ENCODE data around the gene PIM2. TPM values are rescaled to one million over a fixed set of nuclear protein-coding genes. Genes with fewer than 3 reads are reported as not detected.

The PIM2 gene
- polyA plus RNA-seq, 1 of the 3 experiments (the other 2 are of a cell fraction), result 12.3 TPM

DNA sequence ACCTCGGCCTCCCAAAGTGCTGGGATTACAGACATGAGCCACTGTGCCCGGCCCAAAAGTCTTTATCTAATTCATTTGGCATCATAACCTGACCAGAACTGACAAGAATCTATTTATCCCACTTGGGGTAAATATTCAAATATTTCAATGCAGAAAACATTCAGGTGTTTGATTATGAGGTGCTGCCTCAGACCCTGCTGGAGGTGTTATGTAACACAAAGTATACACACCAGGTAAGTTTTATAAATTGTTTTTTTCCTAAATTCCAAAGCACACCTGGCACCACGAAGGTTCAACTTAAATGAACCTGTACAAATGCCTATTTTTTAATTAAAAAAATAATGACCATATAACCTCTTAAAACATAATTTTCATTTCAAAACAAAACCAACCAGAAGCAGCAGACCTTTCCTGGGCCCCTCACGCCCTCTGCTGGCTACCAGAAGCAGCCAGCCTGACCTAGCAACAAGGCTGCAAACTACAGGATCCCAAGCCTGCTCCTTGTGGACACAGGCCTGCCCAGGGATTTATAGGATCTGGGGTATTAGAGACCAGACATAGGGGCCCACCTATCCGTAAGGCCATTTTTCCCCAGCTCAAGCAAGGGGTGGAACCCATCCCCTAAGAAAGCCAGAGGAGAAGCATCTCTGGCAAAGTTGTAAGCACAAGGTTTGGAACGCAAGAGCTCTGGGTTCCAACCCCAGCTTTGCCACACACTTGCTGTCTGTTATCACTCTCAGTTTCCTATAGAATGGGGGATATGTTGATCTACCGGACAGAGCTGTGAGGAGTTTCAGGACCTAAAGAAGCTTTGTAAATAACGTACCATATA is 26.9 kb upstream of the PIM2 start:
- Histone ChIP-seq H3K4me2 (no peak overlapping the region), H3K27ac (ENCODE audit: low read depth in 2 of 2, low read length in 1 of 2) (no peak overlapping the region), H3K79me2 (ENCODE audit: insufficient read depth) (peaks cover 73% of the 10 kb centered on the region), H2AFZ (ENCODE audit: low read depth) (no peak overlapping the region), H3K9me3 (no peaks in the 10 kb centered on the region), H4K20me1 (ENCODE audit: insufficient read depth) (peaks cover 89% of the 10 kb centered on the region), H3K9me2 (no peaks in the 10 kb centered on the region), H3K36me3 (replicated peaks in 1 of 2; ENCODE audit: control insufficient read depth in 1 of 2, insufficient read depth in 2 of 2, low read length in 1 of 2) (peaks cover 16 to 21% of the 10 kb centered on the region in 2 experiments), H3F3A (replicated peaks; ENCODE audit: insufficient read depth) (no peaks in the 10 kb centered on the region), H3K4me3 (ENCODE audit: low read depth in 2 of 2, low read length in 1 of 2) (no peak overlapping the region), H3K9ac (no peak overlapping the region), H3K4me1 (ENCODE audit: control insufficient read depth in 1 of 2, insufficient read depth in 2 of 2, low read depth in 1 of 2, low read length in 1 of 2) (no peaks in the 10 kb centered on the region; a peak in 1 of 4 replicates), H3K27me3 (ENCODE audit: insufficient read depth) (no peaks in the 10 kb centered on the region)
- ChIA-PET CTCF (interaction anchor here (0.7 to 2.3 kb wide), 7 partner anchors 8 to 54 kb away, joined by 3 to 12 read pairs (median 4); partner anchors contain the start of genes KCND1 and OTUD5), POLR2A (no interaction called here)
- peak; percentile 75 for DNase-seq
- WGBS (ENCODE audit: low lambda C conversion rate), result 62% methylated on average over 8 of the region's 8 CpGs
- TF ChIP-seq TEAD4 (IDR thresholded peaks at IDR 0.05; ENCODE audit: borderline replicate concordance, insufficient read depth), result no peak
- no peak for TF ChIP-seq POLR2AphosphoS5 (IDR thresholded peaks at IDR 0.05; ENCODE audit: low read depth, low read length)
- TF ChIP-seq GABPA (IDR thresholded peaks at IDR 0.05; ENCODE audit: low read depth), result no peak
- no peak for TF ChIP-seq SIN3A (IDR thresholded peaks at IDR 0.05; ENCODE audit: borderline replicate concordance, low read depth, low read length)
- no peak for TF ChIP-seq RXRA (IDR thresholded peaks at IDR 0.05; ENCODE audit: borderline replicate concordance, low read depth)
- TF ChIP-seq TCF12 (IDR thresholded peaks at IDR 0.05), result no peak
- no peak for TF ChIP-seq GATA2 (CRISPR knock-in tag; IDR thresholded peaks at IDR 0.05)
- TF ChIP-seq USF1 (IDR thresholded peaks at IDR 0.05; ENCODE audit: borderline replicate concordance, low read depth), result no peak
- TF ChIP-seq NRF1 (IDR thresholded peaks at IDR 0.05; ENCODE audit: low read depth, low read length), result no peak
- no peak for TF ChIP-seq CHD2 (IDR thresholded peaks at IDR 0.05; ENCODE audit: low read length, partially characterized antibody)
- peak; percentile 70 for TF ChIP-seq RFX5 (IDR thresholded peaks at IDR 0.05; ENCODE audit: low read length)
- TF ChIP-seq JUND (IDR thresholded peaks at IDR 0.05), result no peak
- no peak for TF ChIP-seq MXI1 (IDR thresholded peaks at IDR 0.05; ENCODE audit: low read depth, low read length)
- TF ChIP-seq RAD21 (IDR thresholded peaks at IDR 0.05; ENCODE audit: low read length), result peak; percentile 73
- TF ChIP-seq, protein P1, sequence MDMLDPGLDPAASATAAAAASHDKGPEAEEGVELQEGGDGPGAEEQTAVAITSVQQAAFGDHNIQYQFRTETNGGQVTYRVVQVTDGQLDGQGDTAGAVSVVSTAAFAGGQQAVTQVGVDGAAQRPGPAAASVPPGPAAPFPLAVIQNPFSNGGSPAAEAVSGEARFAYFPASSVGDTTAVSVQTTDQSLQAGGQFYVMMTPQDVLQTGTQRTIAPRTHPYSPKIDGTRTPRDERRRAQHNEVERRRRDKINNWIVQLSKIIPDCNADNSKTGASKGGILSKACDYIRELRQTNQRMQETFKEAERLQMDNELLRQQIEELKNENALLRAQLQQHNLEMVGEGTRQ (IDR thresholded peaks at IDR 0.05; ENCODE audit: borderline replicate concordance, low read depth, low read length), result no peak
- TF ChIP-seq SMC3 (IDR thresholded peaks at IDR 0.05; ENCODE audit: low read depth, low read length), result peak; percentile 68
- TF ChIP-seq MEF2A (IDR thresholded peaks at IDR 0.05; ENCODE audit: borderline replicate concordance, low read depth), result no peak
- TF ChIP-seq, protein P2, sequence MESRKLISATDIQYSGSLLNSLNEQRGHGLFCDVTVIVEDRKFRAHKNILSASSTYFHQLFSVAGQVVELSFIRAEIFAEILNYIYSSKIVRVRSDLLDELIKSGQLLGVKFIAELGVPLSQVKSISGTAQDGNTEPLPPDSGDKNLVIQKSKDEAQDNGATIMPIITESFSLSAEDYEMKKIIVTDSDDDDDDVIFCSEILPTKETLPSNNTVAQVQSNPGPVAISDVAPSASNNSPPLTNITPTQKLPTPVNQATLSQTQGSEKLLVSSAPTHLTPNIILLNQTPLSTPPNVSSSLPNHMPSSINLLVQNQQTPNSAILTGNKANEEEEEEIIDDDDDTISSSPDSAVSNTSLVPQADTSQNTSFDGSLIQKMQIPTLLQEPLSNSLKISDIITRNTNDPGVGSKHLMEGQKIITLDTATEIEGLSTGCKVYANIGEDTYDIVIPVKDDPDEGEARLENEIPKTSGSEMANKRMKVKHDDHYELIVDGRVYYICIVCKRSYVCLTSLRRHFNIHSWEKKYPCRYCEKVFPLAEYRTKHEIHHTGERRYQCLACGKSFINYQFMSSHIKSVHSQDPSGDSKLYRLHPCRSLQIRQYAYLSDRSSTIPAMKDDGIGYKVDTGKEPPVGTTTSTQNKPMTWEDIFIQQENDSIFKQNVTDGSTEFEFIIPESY (IDR thresholded peaks at IDR 0.05; ENCODE audit: borderline replicate concordance, low read depth), result no peak
- no peak for TF ChIP-seq ELF1 (IDR thresholded peaks at IDR 0.05)
- TF ChIP-seq, protein P3, sequence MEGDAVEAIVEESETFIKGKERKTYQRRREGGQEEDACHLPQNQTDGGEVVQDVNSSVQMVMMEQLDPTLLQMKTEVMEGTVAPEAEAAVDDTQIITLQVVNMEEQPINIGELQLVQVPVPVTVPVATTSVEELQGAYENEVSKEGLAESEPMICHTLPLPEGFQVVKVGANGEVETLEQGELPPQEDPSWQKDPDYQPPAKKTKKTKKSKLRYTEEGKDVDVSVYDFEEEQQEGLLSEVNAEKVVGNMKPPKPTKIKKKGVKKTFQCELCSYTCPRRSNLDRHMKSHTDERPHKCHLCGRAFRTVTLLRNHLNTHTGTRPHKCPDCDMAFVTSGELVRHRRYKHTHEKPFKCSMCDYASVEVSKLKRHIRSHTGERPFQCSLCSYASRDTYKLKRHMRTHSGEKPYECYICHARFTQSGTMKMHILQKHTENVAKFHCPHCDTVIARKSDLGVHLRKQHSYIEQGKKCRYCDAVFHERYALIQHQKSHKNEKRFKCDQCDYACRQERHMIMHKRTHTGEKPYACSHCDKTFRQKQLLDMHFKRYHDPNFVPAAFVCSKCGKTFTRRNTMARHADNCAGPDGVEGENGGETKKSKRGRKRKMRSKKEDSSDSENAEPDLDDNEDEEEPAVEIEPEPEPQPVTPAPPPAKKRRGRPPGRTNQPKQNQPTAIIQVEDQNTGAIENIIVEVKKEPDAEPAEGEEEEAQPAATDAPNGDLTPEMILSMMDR (IDR thresholded peaks at IDR 0.05), result peak; percentile 95
- TF ChIP-seq TAF1 (IDR thresholded peaks at IDR 0.05; ENCODE audit: borderline replicate concordance, low read depth, low read length), result no peak
- no peak for TF ChIP-seq FOSL2 (IDR thresholded peaks at IDR 0.05; ENCODE audit: borderline replicate concordance, low read depth)
- TF ChIP-seq REST (IDR thresholded peaks at IDR 0.05; ENCODE audit: low read depth, low read length), result no peak
